ENCODE measurements around the gene RNF224.
"Not testable (repeated sequence)": the region's sequence is repeated elsewhere in the genome, so short reads cannot be mapped to it uniquely, and the experiment has no call there.

Gene RNF224

GRCh38 chr9:137251194-137251461 lies 23.8 kb downstream of the RNF224 start, which contains the start of gene STPG3:
Gene STPG3, plus strand, starts transcription at chr9:137251286. Its CDS starts 1 bp downstream, at chr9:137251287.
- TF ChIP-seq ZNF274 (IDR thresholded peaks at IDR 0.05; ENCODE audit: low read depth, low read length) = no peak

GRCh38 chr9:137251490-137252268 lies 24.4 kb downstream of the RNF224 start:
- H3K4me3 ChIP-seq (ENCODE audit: low read length) = no peak overlapping the region
- TF ChIP-seq ZNF274 (IDR thresholded peaks at IDR 0.05; ENCODE audit: low read depth, low read length) = no peak

More at GRCh38 chr9:137251194-137251461, 23.8 kb downstream of the RNF224 start, which contains the start of gene STPG3:
- no peak within 1 kb of the TSS for H3K4me3 ChIP-seq (ENCODE audit: low read length)

GRCh38 chr9:137252555-137253506 lies 25.5 kb downstream of the RNF224 start:
- H3K4me3 ChIP-seq (ENCODE audit: low read length) = no peak overlapping the region
- TF ChIP-seq ZNF274 (IDR thresholded peaks at IDR 0.05; ENCODE audit: low read depth, low read length) = no peak

GRCh38 chr9:137253717-137254623 lies 26.7 kb downstream of the RNF224 start:
- peak overlapping the region; percentile 80; the same call in 1 of the 2 replicates for H3K4me3 ChIP-seq (ENCODE audit: low read length)
- no peak for TF ChIP-seq ZNF274 (IDR thresholded peaks at IDR 0.05; ENCODE audit: low read depth, low read length)

GRCh38 chr9:137254624-137255447 lies 27.5 kb downstream of the RNF224 start, which contains the start of gene NELFB:
Gene NELFB, plus strand, starts transcription at chr9:137255327.
- TF ChIP-seq ZNF274 (IDR thresholded peaks at IDR 0.05; ENCODE audit: low read depth, low read length) = no peak
- peak within 1 kb of the TSS; percentile 80 for H3K4me3 ChIP-seq (ENCODE audit: low read length)

- no peak for TF ChIP-seq ZNF274 (IDR thresholded peaks at IDR 0.05; ENCODE audit: low read depth, low read length)
- peak overlapping the region; percentile 80 for H3K4me3 ChIP-seq (ENCODE audit: low read length)
Measured at GRCh38 chr9:137255448-137256114, 28.3 kb downstream of the RNF224 start.

- no peak for TF ChIP-seq ZNF274 (IDR thresholded peaks at IDR 0.05; ENCODE audit: low read depth, low read length)
- H3K4me3 ChIP-seq (ENCODE audit: low read length) = peak overlapping the region; percentile 80; the same call in 1 of the 2 replicates
Measured at GRCh38 chr9:137256362-137256761, 29.1 kb downstream of the RNF224 start.

- TF ChIP-seq ZNF274 (IDR thresholded peaks at IDR 0.05; ENCODE audit: low read depth, low read length) = no peak
- H3K4me3 ChIP-seq (ENCODE audit: low read length) = no peak overlapping the region
Measured at GRCh38 chr9:137256856-137257255, 29.6 kb downstream of the RNF224 start.

GRCh38 chr9:137262173-137262908 lies 35.0 kb downstream of the RNF224 start:
- not testable (repeated sequence) for H3K4me3 ChIP-seq (ENCODE audit: low read length)

- no peak overlapping the region for H3K4me3 ChIP-seq (ENCODE audit: low read length)
- TF ChIP-seq ZNF274 (IDR thresholded peaks at IDR 0.05; ENCODE audit: low read depth, low read length) = no peak
Measured at GRCh38 chr9:137262909-137263285, 35.6 kb downstream of the RNF224 start.

GRCh38 chr9:137263506-137263905 lies 36.2 kb downstream of the RNF224 start:
- TF ChIP-seq ZNF274 (IDR thresholded peaks at IDR 0.05; ENCODE audit: low read depth, low read length) = no peak

GRCh38 chr9:137264067-137264466 lies 36.8 kb downstream of the RNF224 start:
- TF ChIP-seq ZNF274 (IDR thresholded peaks at IDR 0.05; ENCODE audit: low read depth, low read length) = no peak
- H3K4me3 ChIP-seq (ENCODE audit: low read length) = no peak overlapping the region

More at GRCh38 chr9:137263506-137263905, 36.2 kb downstream of the RNF224 start:
- no peak overlapping the region for H3K4me3 ChIP-seq (ENCODE audit: low read length)
